Measurements from ENCODE around the gene KRTAP23-1. TPM values are rescaled to one million over a fixed set of nuclear protein-coding genes. Genes with fewer than 3 reads are reported as not detected.

Gene KRTAP23-1
- total RNA-seq, 2 experiments from 2014 or later: not detected

- Mint-ChIP-seq H3K27me3 (peaks cover 7% of the 10 kb centered on the region), H3K36me3 (ENCODE audit: low read depth) (no peaks in the 10 kb centered on the region), H3K4me3 (no peak overlapping the region), H3K27ac (no peak overlapping the region), H3K4me1 (ENCODE audit: low read depth) (no peaks in the 10 kb centered on the region), H3K9me3 (no peaks in the 10 kb centered on the region)
- DNase-seq (no peak), ATAC-seq (no peak)
- intact Hi-C loops (cut with micrococcal nuclease): no loop called here
- TF ChIP-seq, protein P1, sequence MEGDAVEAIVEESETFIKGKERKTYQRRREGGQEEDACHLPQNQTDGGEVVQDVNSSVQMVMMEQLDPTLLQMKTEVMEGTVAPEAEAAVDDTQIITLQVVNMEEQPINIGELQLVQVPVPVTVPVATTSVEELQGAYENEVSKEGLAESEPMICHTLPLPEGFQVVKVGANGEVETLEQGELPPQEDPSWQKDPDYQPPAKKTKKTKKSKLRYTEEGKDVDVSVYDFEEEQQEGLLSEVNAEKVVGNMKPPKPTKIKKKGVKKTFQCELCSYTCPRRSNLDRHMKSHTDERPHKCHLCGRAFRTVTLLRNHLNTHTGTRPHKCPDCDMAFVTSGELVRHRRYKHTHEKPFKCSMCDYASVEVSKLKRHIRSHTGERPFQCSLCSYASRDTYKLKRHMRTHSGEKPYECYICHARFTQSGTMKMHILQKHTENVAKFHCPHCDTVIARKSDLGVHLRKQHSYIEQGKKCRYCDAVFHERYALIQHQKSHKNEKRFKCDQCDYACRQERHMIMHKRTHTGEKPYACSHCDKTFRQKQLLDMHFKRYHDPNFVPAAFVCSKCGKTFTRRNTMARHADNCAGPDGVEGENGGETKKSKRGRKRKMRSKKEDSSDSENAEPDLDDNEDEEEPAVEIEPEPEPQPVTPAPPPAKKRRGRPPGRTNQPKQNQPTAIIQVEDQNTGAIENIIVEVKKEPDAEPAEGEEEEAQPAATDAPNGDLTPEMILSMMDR (IDR thresholded peaks at IDR 0.05): no peak
- ChIA-PET POLR2A (no interaction called here), CTCF (no interaction called here)
Measured at GRCh38 chr21:30315701-30316100, 32.7 kb downstream of the KRTAP23-1 start.

GRCh38 chr21:30306884-30307283 is 41.5 kb downstream of the KRTAP23-1 start:
- DNase-seq (no peak), ATAC-seq (no peak)
- peaks cover 2% of the 10 kb centered on the region for H3K9me3 Mint-ChIP-seq
- H3K27me3 Mint-ChIP-seq: no peaks in the 10 kb centered on the region
- no peak overlapping the region for H3K27ac Mint-ChIP-seq
- no peaks in the 10 kb centered on the region for H3K36me3 Mint-ChIP-seq (ENCODE audit: low read depth)
- CTCF ChIA-PET: no interaction called here
- POLR2A ChIA-PET: no interaction called here
- intact Hi-C loops (cut with micrococcal nuclease): no loop called here
- TF ChIP-seq, protein P1 (IDR thresholded peaks at IDR 0.05): no peak
- H3K4me1 Mint-ChIP-seq (ENCODE audit: low read depth): no peaks in the 10 kb centered on the region
- H3K4me3 Mint-ChIP-seq: no peak overlapping the region

DNA sequence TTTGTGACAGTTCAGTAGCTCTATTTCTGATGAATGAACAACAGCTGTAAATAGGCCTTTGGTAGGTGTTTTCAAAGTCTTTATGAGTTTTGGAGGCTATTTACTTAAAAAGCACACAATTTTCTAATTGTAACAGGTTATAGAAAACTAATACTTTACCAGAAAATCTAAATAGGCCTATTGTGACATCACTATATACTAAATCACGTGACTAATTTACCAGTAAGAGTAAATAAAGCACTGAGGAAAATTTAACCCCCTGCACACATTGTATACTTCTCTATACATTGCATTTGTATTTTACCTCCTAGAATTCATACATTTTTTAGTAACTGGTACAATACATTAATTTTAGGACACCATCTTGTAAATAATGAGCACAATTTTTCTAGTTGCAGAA is 43.3 kb downstream of the KRTAP23-1 start:
- Mint-ChIP-seq H3K4me3 (no peak overlapping the region), H3K36me3 (ENCODE audit: low read depth) (no peaks in the 10 kb centered on the region), H3K9me3 (peaks cover 4% of the 10 kb centered on the region), H3K27ac (no peak overlapping the region), H3K4me1 (ENCODE audit: low read depth) (no peaks in the 10 kb centered on the region), H3K27me3 (no peaks in the 10 kb centered on the region)
- POLR2A ChIA-PET: no interaction called here
- DNase-seq (no peak), ATAC-seq (no peak)
- TF ChIP-seq, protein P1 (IDR thresholded peaks at IDR 0.05): no peak
- intact Hi-C loops (cut with micrococcal nuclease): no loop called here
- CTCF ChIA-PET: no interaction called here

Small RNAs within 50 kb of the gene (microRNA-seq; reads per million reads assigned to microRNA genes)
- gene MIR4327 (ENCODE audit: borderline microRNAs expressed, borderline replicate concordance): not detected

Other genes with a start within 250 kb of the KRTAP23-1 start
- gene CLDN17, start 181.8 kb downstream of the KRTAP23-1 start, total RNA-seq: not detected
- gene CLDN8, start 132.5 kb downstream of the KRTAP23-1 start, total RNA-seq: not detected
- not detected for gene KRTAP24-1, start 65.7 kb downstream of the KRTAP23-1 start, total RNA-seq
- gene KRTAP25-1, start 59.1 kb downstream of the KRTAP23-1 start, total RNA-seq: not detected
- not detected for gene KRTAP26-1, start 28.3 kb downstream of the KRTAP23-1 start, total RNA-seq
- not detected for gene KRTAP27-1, start 10.9 kb downstream of the KRTAP23-1 start, total RNA-seq
- gene KRTAP13-2, start 23.7 kb upstream of the KRTAP23-1 start, total RNA-seq: not detected
- not detected for gene KRTAP13-1, start 47.4 kb upstream of the KRTAP23-1 start, total RNA-seq
- gene KRTAP13-3, start 77.3 kb upstream of the KRTAP23-1 start, total RNA-seq: not detected
- not detected for gene KRTAP13-4, start 81.6 kb upstream of the KRTAP23-1 start, total RNA-seq
- gene KRTAP15-1, start 91.7 kb upstream of the KRTAP23-1 start, total RNA-seq: not detected
- not detected for gene KRTAP19-1, start 131.8 kb upstream of the KRTAP23-1 start, total RNA-seq
- gene KRTAP19-2, start 138.8 kb upstream of the KRTAP23-1 start, total RNA-seq: not detected
- not detected for gene KRTAP19-3, start 143.4 kb upstream of the KRTAP23-1 start, total RNA-seq
- not detected for gene KRTAP19-4, start 148.6 kb upstream of the KRTAP23-1 start, total RNA-seq
- gene KRTAP19-5, start 153.5 kb upstream of the KRTAP23-1 start, total RNA-seq: not detected
- gene KRTAP19-6, start 193.3 kb upstream of the KRTAP23-1 start, total RNA-seq: not detected
- not detected for gene KRTAP19-7, start 212.7 kb upstream of the KRTAP23-1 start, total RNA-seq
- not detected for gene KRTAP22-2, start 241.8 kb upstream of the KRTAP23-1 start, total RNA-seq
- gene KRTAP6-3, start 243.8 kb upstream of the KRTAP23-1 start, total RNA-seq: not detected

Data from activated CD8-positive, alpha-beta T cell treated with anti-CD3 and anti-CD28 coated beads for 36 hours (primary cell).